Measurements from ENCODE around the gene MED9.

DNA sequence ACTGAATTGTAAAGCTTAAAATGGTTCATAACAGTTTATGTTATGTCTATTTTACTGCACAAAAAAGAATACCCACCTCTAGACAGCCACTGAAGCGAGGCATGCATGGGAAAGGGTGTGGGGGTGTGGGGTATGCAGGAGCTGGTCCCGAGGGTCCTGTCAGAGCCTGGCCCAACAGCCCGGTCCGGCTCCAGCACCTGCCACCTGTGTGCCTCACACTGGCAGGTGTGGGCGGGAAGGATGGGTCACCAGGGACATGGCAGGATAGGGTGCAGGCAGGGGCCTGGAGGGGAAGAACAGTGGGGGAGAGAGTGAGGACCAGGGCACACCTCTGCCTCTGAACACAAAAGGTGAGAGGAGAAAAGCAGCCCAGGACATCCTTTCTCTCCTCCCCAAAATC is 42.2 kb downstream of the MED9 start:
- no peak for TF ChIP-seq POLR2A (IDR thresholded peaks at IDR 0.05)
- TF ChIP-seq, protein P1, sequence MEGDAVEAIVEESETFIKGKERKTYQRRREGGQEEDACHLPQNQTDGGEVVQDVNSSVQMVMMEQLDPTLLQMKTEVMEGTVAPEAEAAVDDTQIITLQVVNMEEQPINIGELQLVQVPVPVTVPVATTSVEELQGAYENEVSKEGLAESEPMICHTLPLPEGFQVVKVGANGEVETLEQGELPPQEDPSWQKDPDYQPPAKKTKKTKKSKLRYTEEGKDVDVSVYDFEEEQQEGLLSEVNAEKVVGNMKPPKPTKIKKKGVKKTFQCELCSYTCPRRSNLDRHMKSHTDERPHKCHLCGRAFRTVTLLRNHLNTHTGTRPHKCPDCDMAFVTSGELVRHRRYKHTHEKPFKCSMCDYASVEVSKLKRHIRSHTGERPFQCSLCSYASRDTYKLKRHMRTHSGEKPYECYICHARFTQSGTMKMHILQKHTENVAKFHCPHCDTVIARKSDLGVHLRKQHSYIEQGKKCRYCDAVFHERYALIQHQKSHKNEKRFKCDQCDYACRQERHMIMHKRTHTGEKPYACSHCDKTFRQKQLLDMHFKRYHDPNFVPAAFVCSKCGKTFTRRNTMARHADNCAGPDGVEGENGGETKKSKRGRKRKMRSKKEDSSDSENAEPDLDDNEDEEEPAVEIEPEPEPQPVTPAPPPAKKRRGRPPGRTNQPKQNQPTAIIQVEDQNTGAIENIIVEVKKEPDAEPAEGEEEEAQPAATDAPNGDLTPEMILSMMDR (IDR thresholded peaks at IDR 0.05) = no peak

All from body of pancreas (tissue), 4 donors.